ENCODE results near the gene NEDD9.

Gene NEDD9

DNA sequence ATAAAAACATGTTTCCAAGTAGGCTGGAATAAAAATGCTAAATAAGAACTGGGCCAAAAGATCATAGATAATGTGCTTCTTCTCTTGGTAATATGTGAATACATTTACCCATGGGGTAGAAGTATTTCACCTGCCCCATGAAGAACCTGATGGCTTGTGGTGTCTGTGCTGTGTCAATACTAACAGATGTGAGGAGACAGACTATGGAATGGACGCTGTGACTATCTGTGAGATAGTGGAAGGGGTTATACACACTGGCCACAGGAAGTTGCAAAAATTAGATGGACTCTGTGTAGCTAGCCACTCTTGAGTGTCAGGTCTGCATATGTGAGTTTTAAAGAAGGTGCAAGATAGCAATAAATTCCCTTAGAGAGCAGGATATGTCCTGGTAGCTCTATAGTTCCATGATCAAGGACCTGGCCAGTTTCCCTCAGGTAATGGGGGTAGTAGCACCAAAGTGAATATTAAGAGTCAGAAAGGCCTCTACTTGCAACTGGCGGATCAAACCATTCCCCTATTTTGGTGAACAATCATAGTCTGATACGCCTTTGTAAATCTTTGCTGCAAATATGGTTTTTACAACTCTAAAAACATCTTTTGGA is 48.6 kb downstream of the NEDD9 start:
- in situ Hi-C loops (cut with MboI; ENCODE audit: low pct_unique_long_range_greater_than_20kb, low sequenced_read_pairs, unreplicated experiment): no loop called here
- TF ChIP-seq, protein P1, sequence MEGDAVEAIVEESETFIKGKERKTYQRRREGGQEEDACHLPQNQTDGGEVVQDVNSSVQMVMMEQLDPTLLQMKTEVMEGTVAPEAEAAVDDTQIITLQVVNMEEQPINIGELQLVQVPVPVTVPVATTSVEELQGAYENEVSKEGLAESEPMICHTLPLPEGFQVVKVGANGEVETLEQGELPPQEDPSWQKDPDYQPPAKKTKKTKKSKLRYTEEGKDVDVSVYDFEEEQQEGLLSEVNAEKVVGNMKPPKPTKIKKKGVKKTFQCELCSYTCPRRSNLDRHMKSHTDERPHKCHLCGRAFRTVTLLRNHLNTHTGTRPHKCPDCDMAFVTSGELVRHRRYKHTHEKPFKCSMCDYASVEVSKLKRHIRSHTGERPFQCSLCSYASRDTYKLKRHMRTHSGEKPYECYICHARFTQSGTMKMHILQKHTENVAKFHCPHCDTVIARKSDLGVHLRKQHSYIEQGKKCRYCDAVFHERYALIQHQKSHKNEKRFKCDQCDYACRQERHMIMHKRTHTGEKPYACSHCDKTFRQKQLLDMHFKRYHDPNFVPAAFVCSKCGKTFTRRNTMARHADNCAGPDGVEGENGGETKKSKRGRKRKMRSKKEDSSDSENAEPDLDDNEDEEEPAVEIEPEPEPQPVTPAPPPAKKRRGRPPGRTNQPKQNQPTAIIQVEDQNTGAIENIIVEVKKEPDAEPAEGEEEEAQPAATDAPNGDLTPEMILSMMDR (IDR thresholded peaks at IDR 0.05; ENCODE audit: extremely low read depth, insufficient read depth, missing control alignments): no peak
- no peak for DNase-seq (ENCODE audit: low spot score)

DNA sequence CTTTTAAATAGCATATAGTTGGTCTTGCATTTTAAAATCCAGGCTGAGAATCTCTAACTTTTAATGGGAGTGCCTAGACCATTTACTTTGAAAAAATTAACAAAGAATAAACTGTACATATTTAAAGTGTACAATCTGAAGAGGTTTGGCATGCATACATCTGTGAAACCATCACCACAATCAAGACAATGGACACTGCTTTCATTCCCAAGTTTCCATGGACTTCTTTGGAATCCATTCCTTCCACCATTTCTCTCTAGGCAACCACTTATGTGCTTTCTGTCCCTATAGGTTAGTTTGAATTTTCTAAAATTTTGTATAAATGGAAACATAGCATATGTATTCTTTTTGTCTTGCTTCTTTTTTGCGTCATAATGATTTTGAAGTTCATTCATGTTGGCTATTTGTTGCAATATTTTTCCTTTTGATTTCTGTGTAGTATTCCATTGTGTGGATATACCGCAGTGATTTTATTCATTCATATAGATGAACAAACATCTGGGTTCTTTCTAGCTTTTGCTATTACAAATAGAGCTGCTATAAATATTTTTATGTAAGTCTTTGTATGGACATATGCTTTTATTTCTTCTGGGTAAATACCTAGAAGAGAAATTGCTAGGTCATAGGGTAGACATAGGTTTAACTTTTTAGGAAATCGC is 50.9 kb downstream of the NEDD9 start:
- in situ Hi-C loops (cut with MboI; ENCODE audit: low pct_unique_long_range_greater_than_20kb, low sequenced_read_pairs, unreplicated experiment): no loop called here
- TF ChIP-seq, protein P1 (IDR thresholded peaks at IDR 0.05; ENCODE audit: extremely low read depth, insufficient read depth, missing control alignments): no peak
- DNase-seq (ENCODE audit: low spot score): no peak

DNA sequence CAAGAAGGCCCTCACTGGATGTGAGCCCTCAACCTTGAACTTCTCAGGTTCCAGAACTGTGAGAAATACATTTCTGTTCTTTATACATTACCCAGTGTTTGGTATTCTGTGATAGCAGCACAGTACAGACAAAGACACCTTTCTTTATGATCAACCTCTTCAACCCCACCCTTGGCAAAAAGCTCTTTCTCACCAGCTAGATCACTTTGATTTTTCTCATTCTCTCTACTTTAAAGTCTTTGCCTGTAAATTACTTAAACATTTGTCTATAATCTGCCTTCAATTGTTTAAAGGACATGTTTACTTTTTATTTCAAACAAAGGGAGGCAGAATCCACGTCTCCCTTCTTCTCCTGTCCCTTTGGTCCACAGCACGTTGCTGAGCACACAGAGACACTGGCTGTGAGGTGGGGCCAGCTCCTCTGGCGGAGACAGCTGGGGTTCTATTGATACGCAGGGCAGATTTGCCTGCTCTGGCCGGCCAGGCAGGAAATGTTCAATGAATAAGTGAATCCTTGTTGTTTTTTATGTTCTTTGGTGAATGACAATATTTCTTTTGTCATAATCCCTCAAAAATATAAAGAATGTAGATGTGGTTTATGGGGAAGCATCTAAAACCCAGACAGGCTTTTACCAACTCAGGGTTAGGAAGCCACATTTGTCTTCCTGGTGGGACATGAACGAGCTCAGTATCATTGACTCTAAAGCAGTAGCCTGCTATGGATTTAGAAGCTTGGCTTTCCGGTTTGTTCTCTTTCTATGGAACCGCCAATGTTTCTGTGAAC is 52.9 kb downstream of the NEDD9 start:
- no peak for DNase-seq (ENCODE audit: low spot score)
- in situ Hi-C loops (cut with MboI; ENCODE audit: low pct_unique_long_range_greater_than_20kb, low sequenced_read_pairs, unreplicated experiment): no loop called here
- TF ChIP-seq, protein P1 (IDR thresholded peaks at IDR 0.05; ENCODE audit: extremely low read depth, insufficient read depth, missing control alignments): no peak

DNA sequence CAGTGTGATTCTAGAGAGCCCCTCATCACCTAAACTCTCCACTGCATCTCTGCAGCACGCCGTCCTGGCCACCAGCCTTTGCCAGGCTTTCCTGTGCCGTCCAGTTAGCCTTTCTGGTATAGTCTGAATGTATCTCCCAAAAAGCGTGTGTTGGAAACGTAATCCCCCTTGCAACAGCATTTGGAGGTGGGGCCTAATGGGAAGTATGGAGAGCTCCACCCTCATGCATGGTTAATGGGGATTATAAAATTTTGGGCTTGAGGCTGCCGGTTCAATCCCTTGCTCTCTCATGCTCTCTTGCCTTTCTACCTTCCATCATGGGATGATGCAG is 53.4 kb downstream of the NEDD9 start:
- TF ChIP-seq, protein P1 (IDR thresholded peaks at IDR 0.05; ENCODE audit: extremely low read depth, insufficient read depth, missing control alignments): no peak
- no peak for DNase-seq (ENCODE audit: low spot score)
- in situ Hi-C loops (cut with MboI; ENCODE audit: low pct_unique_long_range_greater_than_20kb, low sequenced_read_pairs, unreplicated experiment): no loop called here

DNA sequence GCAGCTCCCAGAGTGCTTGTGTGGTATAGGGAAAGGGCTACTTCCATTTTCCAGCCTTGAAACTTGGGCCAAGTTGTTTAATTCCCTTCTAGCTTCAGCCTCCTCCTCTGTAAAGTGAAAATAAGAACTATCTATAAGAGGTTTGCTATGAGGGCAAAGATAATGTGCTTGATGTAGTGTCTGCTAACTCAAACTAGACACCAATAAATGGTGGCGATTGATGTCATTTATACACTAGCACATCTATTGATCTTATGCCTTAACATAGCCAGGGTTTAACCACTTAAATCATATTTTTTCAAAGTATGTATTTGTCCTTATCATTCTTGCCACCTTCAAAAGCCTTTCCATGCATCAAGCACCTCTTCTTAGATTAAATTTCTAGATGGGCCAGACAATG is 55.2 kb downstream of the NEDD9 start:
- no peak for DNase-seq (ENCODE audit: low spot score)
- in situ Hi-C loops (cut with MboI; ENCODE audit: low pct_unique_long_range_greater_than_20kb, low sequenced_read_pairs, unreplicated experiment): no loop called here
- TF ChIP-seq, protein P1 (IDR thresholded peaks at IDR 0.05; ENCODE audit: extremely low read depth, insufficient read depth, missing control alignments): no peak

DNA sequence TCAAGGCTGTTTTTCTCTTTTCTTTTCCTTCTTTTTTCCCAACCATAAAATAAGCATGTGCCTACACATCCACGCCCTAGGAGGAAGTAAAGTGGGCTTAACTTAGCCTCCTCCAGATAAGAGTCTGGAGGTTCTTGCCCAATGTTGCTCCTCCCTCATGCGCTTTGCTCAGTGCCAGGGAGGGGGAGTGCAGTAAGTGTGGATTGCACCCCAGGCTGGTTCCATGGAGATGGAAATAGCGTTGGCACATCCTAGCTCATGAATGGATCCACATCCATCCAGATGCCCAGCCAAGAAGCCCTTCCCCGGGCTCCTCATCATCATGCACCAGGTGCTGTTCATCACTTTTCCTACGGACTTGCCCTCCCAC is 58.2 kb downstream of the NEDD9 start:
- TF ChIP-seq, protein P1 (IDR thresholded peaks at IDR 0.05; ENCODE audit: extremely low read depth, insufficient read depth, missing control alignments): no peak
- no peak for DNase-seq (ENCODE audit: low spot score)
- in situ Hi-C loops (cut with MboI; ENCODE audit: low pct_unique_long_range_greater_than_20kb, low sequenced_read_pairs, unreplicated experiment): no loop called here

All from GM13977 (cell line).